ENCODE results near the gene NID1.

NID1 gene

GRCh38 chr1:236066054-236066453 lies 1.2 kb upstream of the NID1 start:
- Mint-ChIP-seq H3K27ac (peak overlapping the region; percentile 38), H3K9me3 (peaks cover 7% of the 10 kb centered on the region), H3K4me3 (no peak overlapping the region), H3K4me1 (peaks cover 11% of the 10 kb centered on the region), H3K27me3 (peaks cover 14% of the 10 kb centered on the region), H3K36me3 (peaks cover 5% of the 10 kb centered on the region)
- ATAC-seq (ENCODE audit: low read depth) (no peak), DNase-seq (ENCODE audit: low spot score in 2 of 2) (no peak)

GRCh38 chr1:236065509-236066005 lies 667 bp upstream of the NID1 start:
- Mint-ChIP-seq H3K36me3 (peaks cover 3% of the 10 kb centered on the region), H3K27ac (peak overlapping the region; percentile 38), H3K27me3 (peaks cover 12% of the 10 kb centered on the region)

GRCh38 chr1:236063919-236064673 lies 794 bp downstream of the NID1 start:
- Mint-ChIP-seq H3K9me3 (no peaks in the 10 kb centered on the region), H3K27me3 (peaks cover 12% of the 10 kb centered on the region), H3K36me3 (no peaks in the 10 kb centered on the region), H3K4me3 (peak overlapping the region; percentile 46), H3K27ac (no peak overlapping the region), H3K4me1 (peaks cover 11% of the 10 kb centered on the region)
- DNase-seq (ENCODE audit: low spot score in 2 of 2) (peak in 1 of 2 donors; percentile 26), ATAC-seq (ENCODE audit: low read depth) (no peak)

More at GRCh38 chr1:236065509-236066005, 667 bp upstream of the NID1 start:
- peaks cover 11% of the 10 kb centered on the region for H3K4me1 Mint-ChIP-seq
- DNase-seq (ENCODE audit: low spot score in 2 of 2) (no peak), ATAC-seq (ENCODE audit: low read depth) (no peak)
- H3K4me3 Mint-ChIP-seq, result peak overlapping the region; percentile 21
- peaks cover 4% of the 10 kb centered on the region for H3K9me3 Mint-ChIP-seq

- ATAC-seq (ENCODE audit: low read depth), result no peak
- Mint-ChIP-seq H3K27me3 (peaks cover 12% of the 10 kb centered on the region), H3K4me1 (peaks cover 11% of the 10 kb centered on the region), H3K9me3 (no peaks in the 10 kb centered on the region), H3K27ac (no peak overlapping the region), H3K4me3 (peak overlapping the region; percentile 67), H3K36me3 (no peaks in the 10 kb centered on the region)
- peak in 1 of 2 donors; percentile 11 for DNase-seq (ENCODE audit: low spot score in 2 of 2)
These were observed 1.4 kb downstream of the NID1 start for GRCh38 chr1:236063551-236063918.

GRCh38 chr1:236060286-236060685 lies 4.6 kb downstream of the NID1 start:
- no peak overlapping the region for H3K27ac Mint-ChIP-seq
- ATAC-seq (ENCODE audit: low read depth), result no peak
- no peak overlapping the region for H3K4me3 Mint-ChIP-seq
- H3K4me1 Mint-ChIP-seq, result no peaks in the 10 kb centered on the region
- H3K36me3 Mint-ChIP-seq, result no peaks in the 10 kb centered on the region
- DNase-seq (ENCODE audit: low spot score in 2 of 2), result no peak
- peaks cover 12% of the 10 kb centered on the region for H3K27me3 Mint-ChIP-seq
- no peaks in the 10 kb centered on the region for H3K9me3 Mint-ChIP-seq

- no peak overlapping the region for H3K4me3 Mint-ChIP-seq
- DNase-seq (ENCODE audit: low spot score in 2 of 2), result no peak
- H3K9me3 Mint-ChIP-seq, result no peaks in the 10 kb centered on the region
- H3K27ac Mint-ChIP-seq, result no peak overlapping the region
- no peaks in the 10 kb centered on the region for H3K36me3 Mint-ChIP-seq
- no peak for ATAC-seq (ENCODE audit: low read depth)
- H3K4me1 Mint-ChIP-seq, result no peaks in the 10 kb centered on the region
- H3K27me3 Mint-ChIP-seq, result peaks cover 12% of the 10 kb centered on the region
These were observed 5.9 kb downstream of the NID1 start for GRCh38 chr1:236059011-236059410.

- DNase-seq (ENCODE audit: low spot score in 2 of 2) (no peak), ATAC-seq (ENCODE audit: low read depth) (peak; percentile 37)
- Mint-ChIP-seq H3K36me3 (no peaks in the 10 kb centered on the region), H3K4me1 (no peaks in the 10 kb centered on the region), H3K9me3 (no peaks in the 10 kb centered on the region), H3K4me3 (no peak overlapping the region), H3K27me3 (peaks cover 16% of the 10 kb centered on the region), H3K27ac (no peak overlapping the region)
These were observed 6.6 kb downstream of the NID1 start for GRCh38 chr1:236058141-236058934.

GRCh38 chr1:236057546-236057945 lies 7.3 kb downstream of the NID1 start:
- Mint-ChIP-seq H3K36me3 (no peaks in the 10 kb centered on the region), H3K9me3 (no peaks in the 10 kb centered on the region), H3K4me1 (peaks cover under 1% of the 10 kb centered on the region), H3K4me3 (no peak overlapping the region), H3K27me3 (peaks cover 17% of the 10 kb centered on the region), H3K27ac (no peak overlapping the region)
- DNase-seq (ENCODE audit: low spot score in 2 of 2) (no peak), ATAC-seq (ENCODE audit: low read depth) (no peak)

- no peak overlapping the region for H3K4me3 Mint-ChIP-seq
- H3K27ac Mint-ChIP-seq, result no peak overlapping the region
- DNase-seq (ENCODE audit: low spot score in 2 of 2) (no peak), ATAC-seq (ENCODE audit: low read depth) (no peak)
- peaks cover 2% of the 10 kb centered on the region for H3K4me1 Mint-ChIP-seq
- no peaks in the 10 kb centered on the region for H3K9me3 Mint-ChIP-seq
- no peaks in the 10 kb centered on the region for H3K36me3 Mint-ChIP-seq
- peaks cover 18% of the 10 kb centered on the region for H3K27me3 Mint-ChIP-seq
These were observed 12.5 kb downstream of the NID1 start for GRCh38 chr1:236052232-236052993.

- Mint-ChIP-seq H3K27ac (no peak overlapping the region), H3K4me1 (peaks cover 2% of the 10 kb centered on the region), H3K4me3 (no peak overlapping the region), H3K27me3 (peaks cover 18% of the 10 kb centered on the region), H3K9me3 (no peaks in the 10 kb centered on the region), H3K36me3 (no peaks in the 10 kb centered on the region)
- no peak for ATAC-seq (ENCODE audit: low read depth)
- DNase-seq (ENCODE audit: low spot score in 2 of 2), result no peak
These were observed 13.6 kb downstream of the NID1 start for GRCh38 chr1:236051242-236051791.

- no peaks in the 10 kb centered on the region for H3K9me3 Mint-ChIP-seq
- no peaks in the 10 kb centered on the region for H3K4me1 Mint-ChIP-seq
- no peak overlapping the region for H3K4me3 Mint-ChIP-seq
- H3K27ac Mint-ChIP-seq, result no peak overlapping the region
- ATAC-seq (ENCODE audit: low read depth) (no peak), DNase-seq (ENCODE audit: low spot score in 2 of 2) (no peak)
- H3K36me3 Mint-ChIP-seq, result no peaks in the 10 kb centered on the region
- peaks cover 7% of the 10 kb centered on the region for H3K27me3 Mint-ChIP-seq
These were observed 19.1 kb downstream of the NID1 start for GRCh38 chr1:236045771-236046170.

GRCh38 chr1:236044341-236044740 lies 20.5 kb downstream of the NID1 start:
- Mint-ChIP-seq H3K27me3 (peaks cover 7% of the 10 kb centered on the region), H3K36me3 (no peaks in the 10 kb centered on the region), H3K27ac (no peak overlapping the region), H3K4me1 (no peaks in the 10 kb centered on the region), H3K9me3 (no peaks in the 10 kb centered on the region), H3K4me3 (no peak overlapping the region)
- ATAC-seq (ENCODE audit: low read depth) (no peak), DNase-seq (ENCODE audit: low spot score in 2 of 2) (no peak)

GRCh38 chr1:236041631-236042618 lies 23.0 kb downstream of the NID1 start:
- no peaks in the 10 kb centered on the region for H3K36me3 Mint-ChIP-seq
- no peaks in the 10 kb centered on the region for H3K4me1 Mint-ChIP-seq
- no peak for ATAC-seq (ENCODE audit: low read depth)
- no peak overlapping the region for H3K4me3 Mint-ChIP-seq
- peaks cover 7% of the 10 kb centered on the region for H3K27me3 Mint-ChIP-seq
- DNase-seq (ENCODE audit: low spot score in 2 of 2), result no peak
- H3K27ac Mint-ChIP-seq, result no peak overlapping the region
- H3K9me3 Mint-ChIP-seq, result no peaks in the 10 kb centered on the region
